ENCODE measurements around the gene LGI2. TPM values are rescaled to one million over a fixed set of nuclear protein-coding genes. Genes with fewer than 3 reads are reported as not detected.

The LGI2 gene
- total and polyA plus RNA-seq, 2 of the 8 experiments (the other 6 are each of a cell fraction or from before 2014, with no cell fraction given), result 2.3 to 4.0 TPM

- TF ChIP-seq, protein P1, sequence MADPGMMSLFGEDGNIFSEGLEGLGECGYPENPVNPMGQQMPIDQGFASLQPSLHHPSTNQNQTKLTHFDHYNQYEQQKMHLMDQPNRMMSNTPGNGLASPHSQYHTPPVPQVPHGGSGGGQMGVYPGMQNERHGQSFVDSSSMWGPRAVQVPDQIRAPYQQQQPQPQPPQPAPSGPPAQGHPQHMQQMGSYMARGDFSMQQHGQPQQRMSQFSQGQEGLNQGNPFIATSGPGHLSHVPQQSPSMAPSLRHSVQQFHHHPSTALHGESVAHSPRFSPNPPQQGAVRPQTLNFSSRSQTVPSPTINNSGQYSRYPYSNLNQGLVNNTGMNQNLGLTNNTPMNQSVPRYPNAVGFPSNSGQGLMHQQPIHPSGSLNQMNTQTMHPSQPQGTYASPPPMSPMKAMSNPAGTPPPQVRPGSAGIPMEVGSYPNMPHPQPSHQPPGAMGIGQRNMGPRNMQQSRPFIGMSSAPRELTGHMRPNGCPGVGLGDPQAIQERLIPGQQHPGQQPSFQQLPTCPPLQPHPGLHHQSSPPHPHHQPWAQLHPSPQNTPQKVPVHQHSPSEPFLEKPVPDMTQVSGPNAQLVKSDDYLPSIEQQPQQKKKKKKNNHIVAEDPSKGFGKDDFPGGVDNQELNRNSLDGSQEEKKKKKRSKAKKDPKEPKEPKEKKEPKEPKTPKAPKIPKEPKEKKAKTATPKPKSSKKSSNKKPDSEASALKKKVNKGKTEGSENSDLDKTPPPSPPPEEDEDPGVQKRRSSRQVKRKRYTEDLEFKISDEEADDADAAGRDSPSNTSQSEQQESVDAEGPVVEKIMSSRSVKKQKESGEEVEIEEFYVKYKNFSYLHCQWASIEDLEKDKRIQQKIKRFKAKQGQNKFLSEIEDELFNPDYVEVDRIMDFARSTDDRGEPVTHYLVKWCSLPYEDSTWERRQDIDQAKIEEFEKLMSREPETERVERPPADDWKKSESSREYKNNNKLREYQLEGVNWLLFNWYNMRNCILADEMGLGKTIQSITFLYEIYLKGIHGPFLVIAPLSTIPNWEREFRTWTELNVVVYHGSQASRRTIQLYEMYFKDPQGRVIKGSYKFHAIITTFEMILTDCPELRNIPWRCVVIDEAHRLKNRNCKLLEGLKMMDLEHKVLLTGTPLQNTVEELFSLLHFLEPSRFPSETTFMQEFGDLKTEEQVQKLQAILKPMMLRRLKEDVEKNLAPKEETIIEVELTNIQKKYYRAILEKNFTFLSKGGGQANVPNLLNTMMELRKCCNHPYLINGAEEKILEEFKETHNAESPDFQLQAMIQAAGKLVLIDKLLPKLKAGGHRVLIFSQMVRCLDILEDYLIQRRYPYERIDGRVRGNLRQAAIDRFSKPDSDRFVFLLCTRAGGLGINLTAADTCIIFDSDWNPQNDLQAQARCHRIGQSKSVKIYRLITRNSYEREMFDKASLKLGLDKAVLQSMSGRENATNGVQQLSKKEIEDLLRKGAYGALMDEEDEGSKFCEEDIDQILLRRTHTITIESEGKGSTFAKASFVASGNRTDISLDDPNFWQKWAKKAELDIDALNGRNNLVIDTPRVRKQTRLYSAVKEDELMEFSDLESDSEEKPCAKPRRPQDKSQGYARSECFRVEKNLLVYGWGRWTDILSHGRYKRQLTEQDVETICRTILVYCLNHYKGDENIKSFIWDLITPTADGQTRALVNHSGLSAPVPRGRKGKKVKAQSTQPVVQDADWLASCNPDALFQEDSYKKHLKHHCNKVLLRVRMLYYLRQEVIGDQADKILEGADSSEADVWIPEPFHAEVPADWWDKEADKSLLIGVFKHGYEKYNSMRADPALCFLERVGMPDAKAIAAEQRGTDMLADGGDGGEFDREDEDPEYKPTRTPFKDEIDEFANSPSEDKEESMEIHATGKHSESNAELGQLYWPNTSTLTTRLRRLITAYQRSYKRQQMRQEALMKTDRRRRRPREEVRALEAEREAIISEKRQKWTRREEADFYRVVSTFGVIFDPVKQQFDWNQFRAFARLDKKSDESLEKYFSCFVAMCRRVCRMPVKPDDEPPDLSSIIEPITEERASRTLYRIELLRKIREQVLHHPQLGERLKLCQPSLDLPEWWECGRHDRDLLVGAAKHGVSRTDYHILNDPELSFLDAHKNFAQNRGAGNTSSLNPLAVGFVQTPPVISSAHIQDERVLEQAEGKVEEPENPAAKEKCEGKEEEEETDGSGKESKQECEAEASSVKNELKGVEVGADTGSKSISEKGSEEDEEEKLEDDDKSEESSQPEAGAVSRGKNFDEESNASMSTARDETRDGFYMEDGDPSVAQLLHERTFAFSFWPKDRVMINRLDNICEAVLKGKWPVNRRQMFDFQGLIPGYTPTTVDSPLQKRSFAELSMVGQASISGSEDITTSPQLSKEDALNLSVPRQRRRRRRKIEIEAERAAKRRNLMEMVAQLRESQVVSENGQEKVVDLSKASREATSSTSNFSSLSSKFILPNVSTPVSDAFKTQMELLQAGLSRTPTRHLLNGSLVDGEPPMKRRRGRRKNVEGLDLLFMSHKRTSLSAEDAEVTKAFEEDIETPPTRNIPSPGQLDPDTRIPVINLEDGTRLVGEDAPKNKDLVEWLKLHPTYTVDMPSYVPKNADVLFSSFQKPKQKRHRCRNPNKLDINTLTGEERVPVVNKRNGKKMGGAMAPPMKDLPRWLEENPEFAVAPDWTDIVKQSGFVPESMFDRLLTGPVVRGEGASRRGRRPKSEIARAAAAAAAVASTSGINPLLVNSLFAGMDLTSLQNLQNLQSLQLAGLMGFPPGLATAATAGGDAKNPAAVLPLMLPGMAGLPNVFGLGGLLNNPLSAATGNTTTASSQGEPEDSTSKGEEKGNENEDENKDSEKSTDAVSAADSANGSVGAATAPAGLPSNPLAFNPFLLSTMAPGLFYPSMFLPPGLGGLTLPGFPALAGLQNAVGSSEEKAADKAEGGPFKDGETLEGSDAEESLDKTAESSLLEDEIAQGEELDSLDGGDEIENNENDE (IDR thresholded peaks at IDR 0.05; ENCODE audit: insufficient replicate concordance, low read length), result no peak
- TF ChIP-seq NRF1 (IDR thresholded peaks at IDR 0.05; ENCODE audit: low read depth, low read length) (no peak), CTCF (IDR thresholded peaks at IDR 0.05; ENCODE audit: control extremely low read depth in 1 of 3, insufficient read depth in 1 of 3, low read depth in 1 of 3, low read length in 3 of 3) (no peak), PHF8 (conservative IDR thresholded peaks at IDR 0.05; ENCODE audit: low read depth, low read length) (no peak), RAD21 (IDR thresholded peaks at IDR 0.05 in 1 of 2, conservative IDR thresholded peaks at IDR 0.05 in 1 of 2; ENCODE audit: low read depth in 2 of 2, low read length in 2 of 2) (no peak), SIN3A (conservative IDR thresholded peaks at IDR 0.05 in 1 of 2, IDR thresholded peaks at IDR 0.05 in 1 of 2; ENCODE audit: low read depth in 1 of 2, low read length in 2 of 2) (no peak), CBX8 (IDR thresholded peaks at IDR 0.05; ENCODE audit: borderline replicate concordance, low read depth, low read length) (no peak)
Observed at GRCh38 chr4:24952667-24953066, 78.1 kb downstream of the LGI2 start (continued).

All from H1 (cell line).